HEK293 (cell line): ENCODE measurements around the gene RALGAPA1.

Experiments
- ATF2 ChIP-seq: fragments of 450-650 bp; formaldehyde crosslinking; IDR thresholded peaks from 2 replicates; pipeline ENCODE4 v1.5.1; 2016; ENCODE audit warnings: missing biosample characterization, missing genetic modification characterization, low read depth
- CTCF ChIP-seq: fragments of 450-650 bp; formaldehyde crosslinking; IDR thresholded peaks from 2 replicates; pipeline ENCODE4 v1.5.1; 2016; ENCODE audit warnings: missing biosample characterization, missing genetic modification characterization
- GLI2 ChIP-seq: fragments of 450-650 bp; formaldehyde crosslinking; IDR thresholded peaks from 2 replicates; pipeline ENCODE4; 2017; ENCODE audit warnings: missing biosample characterization, missing genetic modification characterization, low read depth, borderline replicate concordance
- KLF10 ChIP-seq: fragments of 450-650 bp; IDR thresholded peaks from 2 replicates; pipeline ENCODE4 v1.5.1; 2018; ENCODE audit warnings: missing biosample characterization, mild to moderate bottlenecking, missing genetic modification characterization
- KLF16 ChIP-seq: fragments of 450-650 bp; formaldehyde crosslinking; IDR thresholded peaks from 2 replicates; pipeline ENCODE4 v1.5.1; 2017; ENCODE audit warnings: missing biosample characterization, missing genetic modification characterization
- PRDM10 ChIP-seq: fragments of 450-650 bp; formaldehyde crosslinking; IDR thresholded peaks from 2 replicates; pipeline ENCODE4 v1.5.1; 2016; ENCODE audit warnings: missing biosample characterization, missing genetic modification characterization
- ZBTB21 ChIP-seq: fragments of 450-650 bp; formaldehyde crosslinking; IDR thresholded peaks from 2 replicates; pipeline ENCODE4 v1.5.1; 2017; ENCODE audit warnings: missing biosample characterization, missing genetic modification characterization
- ZBTB49 ChIP-seq: fragments of 450-650 bp; formaldehyde crosslinking; IDR thresholded peaks from 2 replicates; pipeline ENCODE4 v1.5.1; 2016; ENCODE audit warnings: missing biosample characterization, missing genetic modification characterization, low read depth
- ZNF121 ChIP-seq: fragments of 450-650 bp; formaldehyde crosslinking; IDR thresholded peaks from 2 replicates; pipeline ENCODE4 v1.5.1; 2016; ENCODE audit warnings: missing biosample characterization, missing genetic modification characterization
- ZNF214 ChIP-seq: fragments of 450-650 bp; formaldehyde crosslinking; IDR thresholded peaks from 2 replicates; pipeline ENCODE4 v1.5.1; 2017; ENCODE audit warnings: missing biosample characterization, mild to moderate bottlenecking, missing genetic modification characterization, borderline replicate concordance
- ZNF248 ChIP-seq: fragments of 450-650 bp; formaldehyde crosslinking; IDR thresholded peaks from 2 replicates; pipeline ENCODE4 v1.5.1; 2017; ENCODE audit warnings: missing biosample characterization, missing genetic modification characterization
- ZNF398 ChIP-seq: fragments of 450-650 bp; formaldehyde crosslinking; IDR thresholded peaks from 2 replicates; pipeline ENCODE4 v1.5.1; 2017; ENCODE audit warnings: missing biosample characterization, missing genetic modification characterization
- ZNF416 ChIP-seq: fragments of 450-650 bp; formaldehyde crosslinking; IDR thresholded peaks from 2 replicates; pipeline ENCODE4 v1.5.1; 2016; ENCODE audit warnings: missing biosample characterization, missing genetic modification characterization
- ZNF433 ChIP-seq: fragments of 450-650 bp; formaldehyde crosslinking; IDR thresholded peaks from 2 replicates; pipeline ENCODE4 v1.5.1; 2016; ENCODE audit warnings: missing biosample characterization, missing genetic modification characterization, low read depth
- ZNF48 ChIP-seq: fragments of 450-650 bp; formaldehyde crosslinking; IDR thresholded peaks from 2 replicates; pipeline ENCODE4 v1.5.1; 2016; ENCODE audit warnings: missing biosample characterization, missing genetic modification characterization
- ZNF510 ChIP-seq: fragments of 450-650 bp; formaldehyde crosslinking; IDR thresholded peaks from 2 replicates; pipeline ENCODE4 v1.5.1; 2018; ENCODE audit warnings: mild to moderate bottlenecking, missing genetic modification characterization, missing biosample characterization; ENCODE audit not compliant: insufficient replicate concordance
- ZNF530 ChIP-seq: fragments of 450-650 bp; formaldehyde crosslinking; IDR thresholded peaks from 2 replicates; pipeline ENCODE4 v1.5.1; 2016; ENCODE audit warnings: low read depth, missing biosample characterization, missing genetic modification characterization
- ZNF571 ChIP-seq: fragments of 450-650 bp; formaldehyde crosslinking; IDR thresholded peaks from 2 replicates; pipeline ENCODE4 v1.5.0; 2017; ENCODE audit warnings: missing biosample characterization, missing genetic modification characterization
- ZNF623 ChIP-seq: fragments of 450-650 bp; formaldehyde crosslinking; IDR thresholded peaks from 2 replicates; pipeline ENCODE4 v1.5.1; 2016; ENCODE audit warnings: missing biosample characterization, missing genetic modification characterization
- ZNF660 ChIP-seq: fragments of 450-650 bp; IDR thresholded peaks from 2 replicates; pipeline ENCODE4 v1.5.1; 2018; ENCODE audit warnings: missing biosample characterization, mild to moderate bottlenecking, missing genetic modification characterization
- ZSCAN4 ChIP-seq: fragments of 450-650 bp; formaldehyde crosslinking; IDR thresholded peaks from 2 replicates; pipeline ENCODE4 v1.5.1; 2017; ENCODE audit warnings: missing biosample characterization, missing genetic modification characterization

RALGAPA1 gene

GRCh38 chr14:35533357-35534207, 275.5 kb downstream of the RALGAPA1 start, which contains the start of gene INSM2 (continued):
- TF ChIP-seq ZNF530 (tag by site-specific recombination) = no peak
- no peak for TF ChIP-seq ZNF660 (tag by site-specific recombination)
- TF ChIP-seq ZNF571 (tag by site-specific recombination) = no peak
- peak; percentile 63 for TF ChIP-seq PRDM10 (tag by site-specific recombination)
- TF ChIP-seq ZNF510 (tag by site-specific recombination) = no peak
- TF ChIP-seq ZNF398 (tag by site-specific recombination) = peak; percentile 23
- TF ChIP-seq ZSCAN4 (tag by site-specific recombination) = no peak
- TF ChIP-seq CTCF (tag by site-specific recombination) = 0 out of 2 replicates have a peak, but pooled peaks have one; percentile 51
- TF ChIP-seq ZNF416 (tag by site-specific recombination) = no peak
- TF ChIP-seq ZBTB21 (tag by site-specific recombination) = no peak
- TF ChIP-seq ZNF623 (tag by site-specific recombination) = no peak
- no peak for TF ChIP-seq KLF10 (tag by site-specific recombination)
- TF ChIP-seq ZNF433 = no peak
- no peak for TF ChIP-seq ZNF121 (tag by site-specific recombination)
- no peak for TF ChIP-seq ZNF214 (tag by site-specific recombination)
- TF ChIP-seq ZNF48 (tag by site-specific recombination) = no peak
- peak; percentile 28; the same call in 1 of the 2 replicates for TF ChIP-seq KLF16 (tag by site-specific recombination)
- TF ChIP-seq ZNF248 (tag by site-specific recombination) = no peak
- TF ChIP-seq GLI2 (tag by site-specific recombination) = no peak
- no peak for TF ChIP-seq ATF2 (tag by site-specific recombination)
- no peak for TF ChIP-seq ZBTB49
